Endothelial cell of umbilical vein (primary cell): ENCODE measurements around the gene MORC2. TPM values are rescaled to one million over a fixed set of nuclear protein-coding genes. Genes with fewer than 3 reads are reported as not detected.

Source experiments
- BruUV-seq: library from RNA; stranded (reverse); fragments of 400-500 nt; replicated peaks from 2 replicates; lab custom pipeline; 2021; lab: Mats Ljungman, UMichigan
- CTCF ChIA-PET: fragments of 300-600, 350-600 bp; sonication (Branson Sonifier 250); formaldehyde crosslinking; loops from one replicate; lab custom pipeline; 2021; ENCODE audit warnings: antibody characterized with exemption, inconsistent platforms; lab: Charles Lee
- POLR2A ChIA-PET: fragments of 300-600, 350-600 bp; sonication (Branson Sonifier 250); formaldehyde crosslinking; loops from one replicate; lab custom pipeline; 2021; ENCODE audit warnings: antibody characterized with exemption, inconsistent platforms; lab: Charles Lee
- DNase-seq: peaks from one replicate; pipeline ENCODE4 v3.0.0-alpha.2; 2011; ENCODE audit warnings: low read depth, low spot score
- FAIRE-seq: peaks from 2 replicates; lab custom pipeline; 2011; peaks lifted over from hg19 to GRCh38; lab: Jason Lieb, UNC
- H2AFZ ChIP-seq: 2 replicates; pipeline ENCODE4 v1.6.0; 2012; ENCODE audit warnings: low read depth, low read length, control low read depth, inconsistent platforms
- H3K27ac ChIP-seq: 2 replicates; pipeline ENCODE4 v1.5.1; 2011; ENCODE audit warnings: low read depth, mild to moderate bottlenecking, control low read depth, low read length, moderate library complexity; ENCODE audit not compliant: insufficient read depth
- H3K27me3 ChIP-seq, 2 experiments: 2 replicates each; pipeline versions ENCODE4 v1.6.0 to v1.6.1; 2011; ENCODE audit warnings: low read length in 2 of 2, mixed read lengths in 1 of 2; ENCODE audit not compliant: control insufficient read depth in 2 of 2, insufficient read depth in 2 of 2
- H3K36me3 ChIP-seq, 2 experiments: 2 replicates in 1 of 2; 3 replicates in 1 of 2; pipeline ENCODE4 v1.5.1; 2011; ENCODE audit warnings: low read length in 2 of 2, mild to moderate bottlenecking in 1 of 2, moderate library complexity in 1 of 2; ENCODE audit not compliant: control insufficient read depth in 2 of 2, insufficient read depth in 2 of 2; ENCODE audit errors: extremely low read depth in 1 of 2
- H3K4me1 ChIP-seq: 3 replicates; pipeline ENCODE4 v1.5.1; 2011; ENCODE audit warnings: mild to moderate bottlenecking, low read length; ENCODE audit not compliant: control insufficient read depth, insufficient read depth; ENCODE audit errors: extremely low read depth
- H3K4me2 ChIP-seq: 2 replicates; pipeline ENCODE4 v1.6.1; 2011; ENCODE audit warnings: low read length, control low read depth, mixed read lengths; ENCODE audit not compliant: insufficient read depth
- H3K4me3 ChIP-seq, 3 experiments: fragments of 200-600 bp in 1 of 3; sonication (generic), shearing (Covaris generic) in 1 of 3; replicated peaks in 1 of 3; 2 replicates each; pipeline ENCODE4 v1.5.1; 2011 to 2016; ENCODE audit warnings: control low read depth in 3 of 3, low read length in 3 of 3, mild to moderate bottlenecking in 2 of 3, inconsistent platforms in 1 of 3, low read depth in 1 of 3, moderate library complexity in 1 of 3; ENCODE audit not compliant: insufficient read depth in 1 of 3
- H3K79me2 ChIP-seq: 2 replicates; pipeline ENCODE4 v1.6.0; 2012; ENCODE audit warnings: low read length, inconsistent platforms; ENCODE audit not compliant: control insufficient read depth, insufficient read depth
- H3K9ac ChIP-seq: replicated peaks from 2 replicates; pipeline ENCODE3; 2011; ENCODE audit warnings: low read length, control low read depth; ENCODE audit not compliant: insufficient read depth; ENCODE audit errors: extremely low read depth
- H3K9me1 ChIP-seq: replicated peaks from 3 replicates; pipeline ENCODE4 v1.6.0; 2011; ENCODE audit warnings: mild to moderate bottlenecking, low read length; ENCODE audit not compliant: control insufficient read depth, insufficient read depth; ENCODE audit errors: extremely low read depth
- H3K9me3 ChIP-seq: replicated peaks from 2 replicates; pipeline ENCODE4 v1.5.1; 2012; ENCODE audit warnings: low read length, inconsistent platforms; ENCODE audit not compliant: control insufficient read depth, insufficient read depth
- H4K20me1 ChIP-seq: replicated peaks from 2 replicates; pipeline ENCODE3; 2011; ENCODE audit warnings: mild to moderate bottlenecking, low read length; ENCODE audit not compliant: control insufficient read depth, insufficient read depth; ENCODE audit errors: extremely low read depth
- CTCF ChIP-seq, 2 donors: IDR thresholded peaks; 1 replicate in 1 of 2; 2 replicates in 1 of 2; pipeline ENCODE4 v1.5.1; 2011; ENCODE audit warnings: low read length in 2 of 2, mild to moderate bottlenecking in 2 of 2, moderate library complexity in 2 of 2, control low read depth in 1 of 2, inconsistent platforms in 1 of 2, low read depth in 1 of 2; ENCODE audit not compliant: insufficient read depth in 1 of 2; ENCODE audit errors: extremely low read depth in 1 of 2
- EZH2 ChIP-seq: IDR thresholded peaks from 2 replicates; pipeline ENCODE4 v1.6.1; 2012; ENCODE audit warnings: borderline replicate concordance, low read depth, mild to moderate bottlenecking, moderate library complexity, low read length, inconsistent platforms; ENCODE audit not compliant: severe bottlenecking
- FOS ChIP-seq: IDR thresholded peaks from 2 replicates; pipeline ENCODE4 v1.6.1; 2011; ENCODE audit warnings: mild to moderate bottlenecking, low read length, moderate library complexity, borderline replicate concordance; ENCODE audit not compliant: insufficient read depth
- GATA2 ChIP-seq: IDR thresholded peaks from 2 replicates; pipeline ENCODE4 v1.7.0; 2011; ENCODE audit warnings: low read depth, mild to moderate bottlenecking, moderate library complexity, mixed read lengths, low read length; ENCODE audit not compliant: insufficient read length, insufficient read depth
- JUN ChIP-seq: IDR thresholded peaks from 2 replicates; pipeline ENCODE4 v1.6.1; 2011; ENCODE audit warnings: borderline replicate concordance, low read depth; ENCODE audit not compliant: insufficient read length, insufficient read depth
- MAX ChIP-seq: IDR thresholded peaks from 2 replicates; pipeline ENCODE4 v1.6.1; 2011; ENCODE audit not compliant: insufficient read depth, insufficient read length
- MYC ChIP-seq: IDR thresholded peaks from one replicate; pipeline ENCODE4 v1.6.1; 2011; ENCODE audit warnings: mild to moderate bottlenecking, low read depth, low read length
- POLR2A ChIP-seq: IDR thresholded peaks from 2 replicates; pipeline ENCODE4 v1.6.1; 2012; ENCODE audit warnings: low read depth, mild to moderate bottlenecking, control low read depth, low read length
- POLR2AphosphoS5 ChIP-seq: IDR thresholded peaks from 2 replicates; pipeline ENCODE4 v1.6.1; 2012; ENCODE audit warnings: low read depth, mild to moderate bottlenecking, control low read depth, low read length, moderate library complexity; ENCODE audit not compliant: insufficient read depth
- dilution Hi-C: fragments of 300-500 bp; cut with MboI; formaldehyde crosslinking; loops from one replicate; pipeline ENCODE4 v1.15.0; 2019; ENCODE audit warnings: low sequenced_read_pairs; ENCODE audit not compliant: extremely low pct_ligation_motif_present
- intact Hi-C: fragments of 100-400 bp; cut with micrococcal nuclease; formaldehyde crosslinking; loops from one replicate; pipeline ENCODE4 v1.10.0; 2022
- polyA plus RNA-seq, 4 experiments: library from polyadenylated mRNA; depleted of rRNA in 3 of 4; stranded (reverse) in 3 of 4; unstranded in 1 of 4; fragments of >200 nt; gene quantifications; 2 replicates each; pipeline versions ENCODE4 v1.2.1 to v1.2.3, GENCODE V29; 2011 to 2012; ENCODE audit warnings: missing spikeins in 1 of 4
- total RNA-seq: library from RNA; stranded (reverse); gene quantifications from 2 replicates; pipeline ENCODE4 v1.2.3, GENCODE V29; 2021

Gene MORC2
- total and polyA plus RNA-seq, 2 donors (not counting 3 experiments of a cell fraction or from before 2014, with no cell fraction given) = 11.6 to 34.7 TPM

GRCh38 chr22:30969532-30970355, 1.2 kb upstream of the MORC2 start:
- FAIRE-seq (no peak), DNase-seq (peak; percentile 55)
- peaks cover 9 to 21% of the 10 kb centered on the region in 2 experiments for H3K36me3 ChIP-seq
- H3K4me1 ChIP-seq = peaks cover 21% of the 10 kb centered on the region
- H3K9me3 ChIP-seq = no peaks in the 10 kb centered on the region
- H3K27ac ChIP-seq = peak overlapping the region; percentile 83
- ChIA-PET POLR2A (interaction anchor here (0.8 to 3.3 kb wide), 5 partner anchors 77 to 157 kb away, joined by 3 to 44 read pairs (median 4); partner anchors contain the start of gene SMTN), CTCF (interaction anchor here (0.6 to 5.0 kb wide), 13 partner anchors 11 to 335 kb away, joined by 3 to 130 read pairs (median 3); partner anchors contain the start of genes SELENOM and SMTN)
- H3K4me3 ChIP-seq = peak overlapping the region; percentile 80 to 95 (median 88)
- H4K20me1 ChIP-seq = peaks cover 6% of the 10 kb centered on the region
- H3K9ac ChIP-seq = peak overlapping the region; percentile 89
- TF ChIP-seq POLR2A (no peak), CTCF (IDR thresholded peaks at IDR 0.05; ENCODE audit: extremely low read depth in 1 of 2, insufficient read depth in 1 of 2, low read depth in 1 of 2, low read length in 2 of 2) (no peak), MYC (no peak), JUN (no peak), FOS (no peak), GATA2 (no peak), EZH2 (no peak), POLR2AphosphoS5 (no peak), MAX (no peak)
- H3K27me3 ChIP-seq = no peaks in the 10 kb centered on the region
- H3K4me2 ChIP-seq = peak overlapping the region; percentile 98
- H2AFZ ChIP-seq = peak overlapping the region; percentile 62
- TSS peak; percentile 20 for BruUV-seq
- no peaks in the 10 kb centered on the region for H3K9me1 ChIP-seq
- intact Hi-C loops (loop anchor here (1.0 to 5.0 kb wide), 3 partner anchors 77 to 178 kb away; no protein-coding TSS in a partner anchor), dilution Hi-C loops (no loop called here)
- peaks cover 69% of the 10 kb centered on the region for H3K79me2 ChIP-seq
